Heart left ventricle (tissue), 13 donors: ENCODE data around the gene FBXO42.

ENCODE experiments used
- POLR2A ChIP-seq, 2 donors: fragments of 450-650 bp; IDR thresholded peaks; one replicate each; pipeline ENCODE4 v1.6.1; 2017; ENCODE audit warnings: antibody characterized with exemption in 2 of 2, mild to moderate bottlenecking in 2 of 2, moderate library complexity in 2 of 2
- TF ChIP-seq, protein P1 (sequence below), 12 donors: fragments of 200-600 bp; sonication (generic) in 4 of 12; IDR thresholded peaks; one replicate each; pipeline versions ENCODE4 v1.5.0 to v1.8.0; 2018 to 2022; ENCODE audit warnings: antibody characterized with exemption in 12 of 12, mild to moderate bottlenecking in 5 of 12
- donor health status: ischemic (EF 13 %, LVEDD 7.1; RV severe dilation, severe dysfunction).
- donor health status: DM: no; HTN: yes; CAD: no.
- donor health status: DM: no; HTN: no; CAD: no.
- donor health status: ischemic (EF 25% LVEDD 6.9; RV normal size, moderate dysfunction).
- donor health status: ischemic (EF 25% LVEDD 5.7; RV mildly dilated, moderate dysfunction).
- donor health status: ischemic (EF 35%, LVEDD 5.7; RV mildly dilated, moderate dysfunction).
- donor health status: nonischemic (EF 11% LVEDD 7.7; RV severe dilation, severe dysfunction).
- donor health status: DM: yes; HTN: yes; CAD: no.
- donor health status: PGD.
- donor health status: ischemic (EF 29% LVEDD 5.4; RV normal size, mild dysfunction).
- donor health status: nonischemic (EF 23%, LVEDD 6.1; RV moderate dilation, normal function).

- TF ChIP-seq, protein P1, sequence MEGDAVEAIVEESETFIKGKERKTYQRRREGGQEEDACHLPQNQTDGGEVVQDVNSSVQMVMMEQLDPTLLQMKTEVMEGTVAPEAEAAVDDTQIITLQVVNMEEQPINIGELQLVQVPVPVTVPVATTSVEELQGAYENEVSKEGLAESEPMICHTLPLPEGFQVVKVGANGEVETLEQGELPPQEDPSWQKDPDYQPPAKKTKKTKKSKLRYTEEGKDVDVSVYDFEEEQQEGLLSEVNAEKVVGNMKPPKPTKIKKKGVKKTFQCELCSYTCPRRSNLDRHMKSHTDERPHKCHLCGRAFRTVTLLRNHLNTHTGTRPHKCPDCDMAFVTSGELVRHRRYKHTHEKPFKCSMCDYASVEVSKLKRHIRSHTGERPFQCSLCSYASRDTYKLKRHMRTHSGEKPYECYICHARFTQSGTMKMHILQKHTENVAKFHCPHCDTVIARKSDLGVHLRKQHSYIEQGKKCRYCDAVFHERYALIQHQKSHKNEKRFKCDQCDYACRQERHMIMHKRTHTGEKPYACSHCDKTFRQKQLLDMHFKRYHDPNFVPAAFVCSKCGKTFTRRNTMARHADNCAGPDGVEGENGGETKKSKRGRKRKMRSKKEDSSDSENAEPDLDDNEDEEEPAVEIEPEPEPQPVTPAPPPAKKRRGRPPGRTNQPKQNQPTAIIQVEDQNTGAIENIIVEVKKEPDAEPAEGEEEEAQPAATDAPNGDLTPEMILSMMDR (IDR thresholded peaks at IDR 0.05), result no peak
- TF ChIP-seq POLR2A (IDR thresholded peaks at IDR 0.05), result no peak
Measured at GRCh38 chr1:16205891-16206546, 146.3 kb downstream of the FBXO42 start.
